Skeletal muscle cell (primary cell): ENCODE data around the gene TXNDC16.

Experiments
- DNase-seq: peaks from one replicate; pipeline ENCODE4 v3.0.0-alpha.2; 2010; ENCODE audit warnings: low read depth
- H3K4me3 ChIP-seq: 2 replicates; pipeline ENCODE4 v1.5.1; 2011; ENCODE audit warnings: low read depth, mild to moderate bottlenecking, control low read depth, low read length, moderate library complexity

TXNDC16 gene

GRCh38 chr14:52399921-52400595 is 152.2 kb downstream of the TXNDC16 start:
- no peak for DNase-seq

DNA sequence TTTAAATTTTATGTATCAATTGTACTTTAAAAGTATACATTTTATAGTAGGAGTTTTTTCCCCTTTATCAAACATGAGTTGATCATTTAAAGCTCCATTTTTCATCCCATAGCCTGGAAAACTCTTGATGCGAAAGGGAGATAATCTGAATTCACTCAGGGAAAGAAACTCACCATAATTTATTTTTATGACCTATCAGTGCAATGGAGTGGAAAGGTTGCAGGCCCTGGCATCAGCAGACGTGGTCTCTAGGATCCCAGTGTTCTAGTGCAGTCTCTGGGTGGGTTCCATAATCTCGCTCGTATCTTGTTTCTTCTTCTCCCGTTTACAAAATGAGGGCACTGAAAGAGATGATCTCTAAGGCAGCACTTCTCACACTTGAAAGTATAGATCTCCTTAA is 153.2 kb downstream of the TXNDC16 start:
- no peak for DNase-seq
- no peak overlapping the region for H3K4me3 ChIP-seq

More at GRCh38 chr14:52399921-52400595, 152.2 kb downstream of the TXNDC16 start:
- H3K4me3 ChIP-seq = no peak overlapping the region

- no peak for DNase-seq
Observed at GRCh38 chr14:52397844-52398243, 154.5 kb downstream of the TXNDC16 start.

DNA sequence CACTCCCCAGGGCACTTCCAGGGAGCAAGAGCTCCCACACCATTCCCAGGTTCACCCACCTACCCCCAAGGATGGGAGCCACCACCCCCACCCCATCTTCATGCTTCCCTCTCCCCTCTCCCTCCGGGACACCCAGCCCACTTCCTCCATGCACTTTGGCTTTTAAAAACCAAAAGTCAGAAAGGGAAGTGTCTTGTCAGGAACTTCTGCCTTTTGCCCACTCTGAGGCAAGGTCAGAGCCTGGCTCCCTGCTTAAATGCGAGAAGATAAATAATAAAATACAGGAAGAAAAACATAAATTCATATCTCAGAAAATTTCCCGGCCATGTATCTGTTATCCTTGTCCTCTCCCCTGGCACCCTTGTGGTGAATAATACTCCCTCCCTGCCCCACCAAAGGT is 156.6 kb downstream of the TXNDC16 start:
- no peak for DNase-seq
- no peak overlapping the region for H3K4me3 ChIP-seq

More at GRCh38 chr14:52397844-52398243, 154.5 kb downstream of the TXNDC16 start:
- H3K4me3 ChIP-seq = no peak overlapping the region

DNA sequence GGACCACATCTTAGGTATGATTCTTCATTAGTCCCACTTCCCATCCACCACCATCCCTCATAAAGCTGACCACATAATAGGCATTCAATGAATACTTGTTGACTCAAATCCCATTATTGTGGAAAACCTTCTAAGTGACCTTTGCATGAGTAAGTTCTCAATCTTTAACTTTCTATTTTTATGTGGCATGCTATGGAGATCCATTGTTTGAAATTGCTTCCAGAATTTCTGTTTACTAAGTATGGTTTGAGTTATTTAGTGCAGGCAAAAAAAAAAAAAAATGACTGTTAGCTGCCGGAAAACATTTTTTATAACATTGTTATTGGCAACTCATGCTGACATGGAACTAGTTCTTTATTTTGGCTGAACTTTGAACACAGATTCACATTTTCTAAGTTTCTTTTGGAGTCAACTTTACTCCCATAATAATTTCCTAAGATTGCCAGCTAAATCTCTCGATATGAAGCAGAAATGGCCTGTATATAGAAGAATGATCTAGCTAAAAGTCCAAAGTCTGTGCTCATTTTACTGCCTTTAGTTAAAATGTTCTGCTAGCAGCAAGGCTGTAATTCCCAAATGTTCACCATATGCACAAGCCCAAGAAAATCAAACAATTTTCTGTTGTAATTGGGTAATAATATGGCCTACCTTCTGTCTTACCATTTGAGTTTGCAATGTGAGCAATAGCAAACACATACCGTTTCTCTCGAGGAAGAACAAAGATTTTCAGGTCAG is 160.3 kb downstream of the TXNDC16 start:
- peak; percentile 55 for DNase-seq
- no peak overlapping the region for H3K4me3 ChIP-seq
